Caco-2 (cell line): Measurements from ENCODE around the gene BCR. TPM values are rescaled to one million over a fixed set of nuclear protein-coding genes. Genes with fewer than 3 reads are reported as not detected.

Experiments used
- BruUV-seq: library from RNA; stranded (reverse); fragments of 400-500 nt; replicated peaks from 2 replicates; lab custom pipeline; 2021; lab: Mats Ljungman, UMichigan
- CTCF ChIA-PET: fragments of 300-600 bp; sonication (Branson Sonifier 250); formaldehyde crosslinking; loops from one replicate; lab custom pipeline; 2022; ENCODE audit warnings: antibody characterized with exemption; lab: Charles Lee
- POLR2A ChIA-PET: fragments of 300-600 bp; sonication (Branson Sonifier 250); formaldehyde crosslinking; loops from one replicate; lab custom pipeline; 2022; ENCODE audit warnings: antibody characterized with exemption; lab: Charles Lee
- DNase-seq, 2 experiments: peaks; one replicate each; pipeline versions ENCODE4 v3.0.0 to v3.0.0-alpha.2; 2020 to 2022
- H3K27me3 ChIP-seq: replicated peaks from 2 replicates; pipeline ENCODE4 v1.6.0; 2011; ENCODE audit warnings: low read length; ENCODE audit not compliant: control insufficient read depth, insufficient read depth
- H3K36me3 ChIP-seq: 2 replicates; pipeline ENCODE4 v1.5.1; 2011; ENCODE audit warnings: low read length; ENCODE audit not compliant: control insufficient read depth, insufficient read depth
- H3K4me1 ChIP-seq: fragments of 250-450 bp; sonication (Bioruptor Pico); 2 replicates; pipeline ENCODE4 v1.5.1; 2020; ENCODE audit warnings: mild to moderate bottlenecking
- H3K4me3 ChIP-seq: 2 replicates; pipeline ENCODE4 v1.5.1; 2011; ENCODE audit warnings: low read depth, mild to moderate bottlenecking, control low read depth, low read length
- H3K9me3 ChIP-seq: fragments of 250-450 bp; sonication (Bioruptor Pico); 2 replicates; pipeline ENCODE4 v1.5.1; 2020; ENCODE audit warnings: mild to moderate bottlenecking, moderate library complexity
- H3K27ac Mint-ChIP-seq: one replicate; pipeline ENCODE4 v1.8.0; 2022; ENCODE audit warnings: mixed read lengths; ENCODE audit not compliant: unreplicated experiment
- H3K27me3 Mint-ChIP-seq: one replicate; pipeline ENCODE4 v1.8.0; 2022; ENCODE audit warnings: mixed read lengths; ENCODE audit not compliant: insufficient read depth, unreplicated experiment
- H3K36me3 Mint-ChIP-seq: one replicate; pipeline ENCODE4 v1.8.0; 2022; ENCODE audit warnings: mild to moderate bottlenecking, mixed read lengths; ENCODE audit not compliant: insufficient read depth, unreplicated experiment
- H3K4me1 Mint-ChIP-seq: one replicate; pipeline ENCODE4 v1.8.0; 2022; ENCODE audit warnings: low read depth, mixed read lengths; ENCODE audit not compliant: unreplicated experiment
- H3K4me3 Mint-ChIP-seq: one replicate; pipeline ENCODE4 v1.8.0; 2022; ENCODE audit warnings: mild to moderate bottlenecking, moderate library complexity, mixed read lengths; ENCODE audit not compliant: unreplicated experiment
- H3K9me3 Mint-ChIP-seq: one replicate; pipeline ENCODE4 v1.8.0; 2022; ENCODE audit warnings: mixed read lengths; ENCODE audit not compliant: unreplicated experiment
- intact Hi-C: fragments of 100-400 bp; cut with micrococcal nuclease; formaldehyde crosslinking; loops from one replicate; pipeline ENCODE4 v1.10.0; 2022; ENCODE audit not compliant: unreplicated experiment
- total RNA-seq: library from RNA; stranded (reverse); gene quantifications from 2 replicates; pipeline ENCODE4 v1.2.3, GENCODE V29; 2022
- TF ChIP-seq, protein P1 (sequence below), 2 experiments: fragments of 200-600 bp in 1 of 2; IDR thresholded peaks; 1 replicate in 1 of 2; 2 replicates in 1 of 2; pipeline versions ENCODE4 v1.5.1 to v1.8.0; 2011 to 2022; ENCODE audit warnings: antibody characterized with exemption in 1 of 2, control low read depth in 1 of 2, inconsistent platforms in 1 of 2, low read depth in 1 of 2, low read length in 1 of 2, mild to moderate bottlenecking in 1 of 2, moderate library complexity in 1 of 2; ENCODE audit not compliant: insufficient read depth in 1 of 2, severe bottlenecking in 1 of 2, unreplicated experiment in 1 of 2

The BCR gene
- total RNA-seq, 1 experiment from 2014 or later, result 87.4 TPM

DNA sequence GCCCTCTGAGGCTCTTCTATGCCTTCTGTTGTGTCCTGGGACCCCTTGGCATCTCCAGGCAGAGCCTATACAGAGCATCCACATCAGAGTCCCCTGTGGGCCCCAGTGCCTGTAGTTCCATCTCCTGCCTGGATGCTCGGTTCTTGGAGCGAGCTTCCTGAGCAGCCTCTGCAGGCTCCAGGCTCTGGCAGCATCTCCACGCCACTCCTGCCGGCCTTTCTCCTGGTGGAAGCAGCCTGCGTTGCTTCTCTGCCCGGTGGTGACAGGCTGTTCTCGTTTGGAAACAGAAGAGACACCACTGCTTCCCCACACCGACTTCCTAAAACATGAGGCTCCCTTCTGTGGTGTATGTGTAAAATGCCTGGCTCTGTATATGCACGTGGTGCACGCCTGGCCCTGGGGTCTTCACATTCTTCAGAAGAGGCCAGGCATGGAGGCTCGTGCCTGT is 52.8 kb downstream of the BCR start:
- TF ChIP-seq, protein P1, sequence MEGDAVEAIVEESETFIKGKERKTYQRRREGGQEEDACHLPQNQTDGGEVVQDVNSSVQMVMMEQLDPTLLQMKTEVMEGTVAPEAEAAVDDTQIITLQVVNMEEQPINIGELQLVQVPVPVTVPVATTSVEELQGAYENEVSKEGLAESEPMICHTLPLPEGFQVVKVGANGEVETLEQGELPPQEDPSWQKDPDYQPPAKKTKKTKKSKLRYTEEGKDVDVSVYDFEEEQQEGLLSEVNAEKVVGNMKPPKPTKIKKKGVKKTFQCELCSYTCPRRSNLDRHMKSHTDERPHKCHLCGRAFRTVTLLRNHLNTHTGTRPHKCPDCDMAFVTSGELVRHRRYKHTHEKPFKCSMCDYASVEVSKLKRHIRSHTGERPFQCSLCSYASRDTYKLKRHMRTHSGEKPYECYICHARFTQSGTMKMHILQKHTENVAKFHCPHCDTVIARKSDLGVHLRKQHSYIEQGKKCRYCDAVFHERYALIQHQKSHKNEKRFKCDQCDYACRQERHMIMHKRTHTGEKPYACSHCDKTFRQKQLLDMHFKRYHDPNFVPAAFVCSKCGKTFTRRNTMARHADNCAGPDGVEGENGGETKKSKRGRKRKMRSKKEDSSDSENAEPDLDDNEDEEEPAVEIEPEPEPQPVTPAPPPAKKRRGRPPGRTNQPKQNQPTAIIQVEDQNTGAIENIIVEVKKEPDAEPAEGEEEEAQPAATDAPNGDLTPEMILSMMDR (IDR thresholded peaks at IDR 0.05; ENCODE audit: insufficient read depth in 1 of 2, low read depth in 1 of 2, low read length in 1 of 2, severe bottlenecking in 1 of 2, unreplicated experiment in 1 of 2), result no peak
- Mint-ChIP-seq H3K9me3 (peaks cover 12% of the 10 kb centered on the region), H3K4me1 (peaks cover 7% of the 10 kb centered on the region), H3K4me3 (no peak overlapping the region), H3K36me3 (peaks cover 27% of the 10 kb centered on the region), H3K27me3 (no peaks in the 10 kb centered on the region), H3K27ac (no peak overlapping the region)
- Histone ChIP-seq H3K4me3 (no peak overlapping the region), H3K9me3 (no peaks in the 10 kb centered on the region), H3K27me3 (no peaks in the 10 kb centered on the region), H3K36me3 (peaks cover 3% of the 10 kb centered on the region), H3K4me1 (no peaks in the 10 kb centered on the region)
- BruUV-seq, result no TSS peak
- intact Hi-C loops, result no loop called here
- DNase-seq, result no peak
- POLR2A ChIA-PET, result no interaction called here
- CTCF ChIA-PET, result no interaction called here

DNA sequence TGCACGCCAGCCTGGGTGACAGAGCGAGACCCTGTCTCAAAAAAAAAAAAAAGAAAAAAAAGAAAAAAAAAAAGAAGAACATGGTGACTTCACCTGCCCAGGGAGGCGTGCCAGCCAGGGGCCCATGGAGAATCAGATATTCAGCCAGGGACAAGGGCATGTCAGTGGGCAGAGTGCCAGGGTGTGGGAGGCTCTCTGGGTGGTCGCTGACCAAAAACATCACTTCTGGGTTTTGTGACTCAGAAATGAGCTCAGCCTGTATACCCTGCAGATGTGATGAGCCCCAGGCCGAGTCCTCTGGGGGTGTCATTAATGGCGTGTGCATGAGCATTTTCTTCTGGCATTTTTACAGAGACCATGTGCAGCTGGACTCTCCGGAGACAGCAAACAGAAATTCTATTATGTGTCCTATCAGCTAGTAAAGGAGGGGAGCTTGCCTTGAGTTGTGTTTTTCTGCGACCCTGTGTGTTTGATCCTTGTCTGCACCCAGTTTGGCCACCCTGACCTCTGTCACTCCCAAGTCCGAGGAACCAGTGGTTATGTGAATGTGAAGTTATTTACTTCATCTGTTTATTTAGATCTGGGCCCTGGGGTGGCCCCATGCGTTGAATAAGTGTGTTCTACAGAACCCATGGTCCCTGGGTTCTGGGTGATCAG is 53.6 kb downstream of the BCR start:
- Histone ChIP-seq H3K9me3 (no peaks in the 10 kb centered on the region), H3K4me3 (no peak overlapping the region), H3K4me1 (no peaks in the 10 kb centered on the region), H3K36me3 (peaks cover 1% of the 10 kb centered on the region), H3K27me3 (no peaks in the 10 kb centered on the region)
- H3K27ac Mint-ChIP-seq, result peak overlapping the region; percentile 55
- intact Hi-C loops, result no loop called here
- DNase-seq, result no peak
- TF ChIP-seq, protein P1 (IDR thresholded peaks at IDR 0.05; ENCODE audit: insufficient read depth in 1 of 2, low read depth in 1 of 2, low read length in 1 of 2, severe bottlenecking in 1 of 2, unreplicated experiment in 1 of 2), result no peak
- POLR2A ChIA-PET, result no interaction called here
- CTCF ChIA-PET, result no interaction called here
- peaks cover 4% of the 10 kb centered on the region for H3K9me3 Mint-ChIP-seq
- H3K27me3 Mint-ChIP-seq, result no peaks in the 10 kb centered on the region
- BruUV-seq, result no TSS peak
- peaks cover 7% of the 10 kb centered on the region for H3K4me1 Mint-ChIP-seq
- H3K36me3 Mint-ChIP-seq, result peaks cover 30% of the 10 kb centered on the region
- H3K4me3 Mint-ChIP-seq, result no peak overlapping the region

DNA sequence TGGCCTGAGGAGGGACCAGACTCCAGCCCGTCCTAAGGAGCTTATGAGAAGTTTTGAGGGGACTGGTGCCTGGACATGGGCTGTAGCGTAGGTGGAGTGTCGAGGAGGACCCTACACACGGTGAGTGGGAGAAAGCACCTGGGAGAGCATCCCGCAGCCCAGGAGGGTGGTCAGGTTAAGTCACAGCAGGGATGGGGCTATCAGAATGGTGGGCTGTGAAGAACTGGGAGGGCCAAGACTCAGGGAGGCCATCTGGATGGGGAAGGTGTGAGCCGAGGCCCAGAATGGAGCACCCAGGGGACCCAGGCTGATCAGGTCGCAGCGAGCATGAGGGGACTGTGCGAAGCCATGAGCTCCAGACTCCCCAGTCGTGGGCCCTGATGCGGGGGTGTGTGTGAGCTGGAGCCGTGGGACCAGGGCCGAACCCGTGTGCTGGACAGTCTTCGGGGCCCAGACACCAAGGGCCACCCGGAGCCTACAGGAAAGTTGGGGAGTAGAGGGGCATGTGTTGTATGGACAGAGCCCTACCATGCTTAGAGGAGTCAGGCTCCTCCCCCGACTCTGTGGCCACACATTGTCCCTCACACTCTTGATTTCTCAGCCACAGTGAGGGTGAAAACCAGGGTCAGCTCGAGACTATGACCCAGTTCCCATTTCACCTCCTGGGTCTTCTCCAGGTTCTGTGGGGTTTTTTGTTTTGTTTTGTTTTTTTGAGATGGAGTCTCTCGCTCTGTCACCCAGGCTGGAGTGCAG is 54.3 kb downstream of the BCR start:
- Mint-ChIP-seq H3K4me1 (peaks cover 7% of the 10 kb centered on the region), H3K27me3 (no peaks in the 10 kb centered on the region), H3K27ac (peak overlapping the region; percentile 55), H3K4me3 (no peak overlapping the region), H3K9me3 (no peaks in the 10 kb centered on the region), H3K36me3 (peaks cover 37% of the 10 kb centered on the region)
- intact Hi-C loops, result no loop called here
- TF ChIP-seq, protein P1 (IDR thresholded peaks at IDR 0.05; ENCODE audit: insufficient read depth in 1 of 2, low read depth in 1 of 2, low read length in 1 of 2, severe bottlenecking in 1 of 2, unreplicated experiment in 1 of 2), result no peak
- ChIA-PET CTCF (no interaction called here), POLR2A (no interaction called here)
- H3K36me3 ChIP-seq, result peaks cover 4% of the 10 kb centered on the region
- DNase-seq, result no peak
- BruUV-seq, result no TSS peak
- H3K4me1 ChIP-seq, result no peaks in the 10 kb centered on the region; the same call in 1 of the 2 replicates
- H3K4me3 ChIP-seq, result no peak overlapping the region
- no peaks in the 10 kb centered on the region for H3K27me3 ChIP-seq
- no peaks in the 10 kb centered on the region for H3K9me3 ChIP-seq
